8988T (cell line): ENCODE results near the gene PON3.

ENCODE experiments used
- DNase-seq: peaks from one replicate; pipeline ENCODE4 v3.0.0; 2011

The PON3 gene

DNA sequence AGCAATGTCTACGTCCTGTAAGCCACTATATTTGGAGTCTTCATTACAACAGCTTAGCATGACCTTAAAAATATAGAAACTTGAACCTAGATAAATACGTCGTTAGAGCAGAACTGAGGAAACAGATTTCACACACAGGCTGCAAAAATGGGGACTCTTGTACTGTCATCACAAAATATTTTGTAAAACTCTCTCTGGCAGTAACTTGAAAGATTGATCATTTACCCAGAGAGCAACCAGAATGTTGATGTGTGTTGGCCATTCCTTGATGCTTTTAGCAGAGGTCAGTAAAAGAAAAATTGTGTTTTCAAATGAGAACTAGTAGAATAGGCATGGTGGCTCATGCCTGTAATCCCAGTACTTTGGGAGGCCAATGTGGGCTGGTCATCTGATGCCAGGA, 57.3 kb downstream of the PON3 start:
- DNase-seq: no peak

GRCh38 chr7:95335093-95335492, 61.1 kb downstream of the PON3 start:
- no peak for DNase-seq

- DNase-seq: no peak
Measured at GRCh38 chr7:95334447-95334846, 61.7 kb downstream of the PON3 start.

- no peak for DNase-seq
Measured at GRCh38 chr7:95330961-95331337, 65.2 kb downstream of the PON3 start.

GRCh38 chr7:95330204-95330960, 65.8 kb downstream of the PON3 start:
- no peak for DNase-seq

DNA sequence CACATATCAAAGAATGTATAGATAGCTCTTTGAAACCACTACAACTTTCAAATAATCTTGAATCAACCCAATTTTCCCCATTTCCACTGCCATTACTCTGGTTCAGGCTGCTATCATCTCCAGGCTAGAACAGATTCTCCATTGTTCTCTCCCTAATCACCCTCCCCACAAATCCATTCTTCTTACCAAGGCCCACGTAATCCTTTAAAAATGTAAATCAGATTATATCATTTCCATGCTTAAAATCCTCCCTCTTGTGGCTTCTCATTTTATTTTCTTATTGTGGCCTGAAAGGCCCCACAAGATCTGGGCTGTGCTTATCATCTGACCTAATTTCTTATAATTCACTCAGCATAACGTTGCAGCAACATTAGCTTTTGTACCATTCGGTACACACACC, 68.8 kb downstream of the PON3 start:
- no peak for DNase-seq

DNA sequence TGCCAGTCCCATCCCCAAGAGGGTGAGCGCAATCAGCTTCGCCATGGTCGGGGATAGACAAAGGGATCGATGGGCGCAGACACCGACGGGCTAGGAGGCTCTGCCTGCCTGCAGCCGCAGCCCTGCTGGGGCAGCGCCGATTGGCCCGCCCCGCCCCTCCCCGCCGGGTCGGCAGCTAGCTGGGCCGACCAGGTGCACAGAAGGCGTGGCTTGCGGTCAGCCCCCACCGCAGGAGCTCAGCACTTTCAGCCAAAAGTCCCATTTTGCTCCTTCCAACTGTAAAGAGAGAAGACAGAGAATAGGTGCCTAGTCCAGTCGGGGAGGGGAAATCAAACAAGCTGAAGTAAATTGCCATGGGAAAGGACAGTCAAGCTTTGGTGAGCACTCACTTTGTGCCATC, 71.7 kb downstream of the PON3 start, which contains the start of gene PON1:
TSS of gene PON1 (minus strand) at position 102 of the 400 bp plus-strand sequence. CDS start at position 45, 57 bp downstream.
- no peak for DNase-seq

- no peak for DNase-seq
Measured at GRCh38 chr7:95323410-95324129, 72.6 kb downstream of the PON3 start.

- DNase-seq: no peak
Measured at GRCh38 chr7:95322854-95323253, 73.3 kb downstream of the PON3 start.

- no peak for DNase-seq
Measured at GRCh38 chr7:95322396-95322795, 73.8 kb downstream of the PON3 start.

- no peak for DNase-seq
Measured at GRCh38 chr7:95321720-95322119, 74.5 kb downstream of the PON3 start.

DNA sequence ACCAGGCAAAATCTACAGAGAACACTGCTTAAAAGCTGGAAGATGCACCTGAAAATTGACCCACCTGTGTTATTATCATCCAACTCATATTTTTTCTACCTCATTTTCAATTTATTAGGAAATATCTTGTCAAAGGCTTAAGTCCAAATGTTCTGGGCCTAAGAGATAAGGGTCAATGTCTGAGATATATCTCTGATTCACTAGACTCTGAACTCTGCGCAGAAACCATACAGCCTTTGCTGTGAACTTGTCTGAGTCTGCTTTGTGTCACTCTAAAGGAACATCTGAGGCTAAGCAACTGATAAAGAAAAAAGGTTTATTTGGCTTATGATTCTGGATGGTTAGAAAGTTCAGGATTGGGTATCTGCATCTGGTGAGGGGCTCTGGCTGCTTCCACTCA, 75.5 kb downstream of the PON3 start:
- DNase-seq: no peak

GRCh38 chr7:95319570-95319969, 76.6 kb downstream of the PON3 start:
- DNase-seq: no peak

GRCh38 chr7:95318501-95319100, 77.6 kb downstream of the PON3 start:
- no peak for DNase-seq

DNA sequence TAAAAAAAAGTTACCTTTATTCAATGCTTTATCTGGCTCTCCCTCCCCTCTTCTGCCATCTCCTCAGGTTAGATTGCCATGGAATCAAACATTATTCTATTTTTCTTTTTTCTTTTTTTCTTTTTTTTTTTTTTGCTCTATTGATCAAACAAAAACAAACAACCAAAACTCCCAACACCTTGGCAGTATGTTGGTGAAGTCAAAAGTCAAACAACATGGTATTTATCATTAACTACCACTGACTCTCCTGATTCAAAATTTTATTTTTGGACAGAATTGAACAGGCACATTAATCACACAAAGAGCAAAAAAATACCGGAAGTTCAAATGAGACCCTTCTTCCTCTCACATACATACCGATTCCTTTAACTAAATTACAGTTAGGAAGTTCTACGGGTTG, 78.2 kb downstream of the PON3 start:
- no peak for DNase-seq

- DNase-seq: no peak
Measured at GRCh38 chr7:95317546-95317945, 78.6 kb downstream of the PON3 start.

DNA sequence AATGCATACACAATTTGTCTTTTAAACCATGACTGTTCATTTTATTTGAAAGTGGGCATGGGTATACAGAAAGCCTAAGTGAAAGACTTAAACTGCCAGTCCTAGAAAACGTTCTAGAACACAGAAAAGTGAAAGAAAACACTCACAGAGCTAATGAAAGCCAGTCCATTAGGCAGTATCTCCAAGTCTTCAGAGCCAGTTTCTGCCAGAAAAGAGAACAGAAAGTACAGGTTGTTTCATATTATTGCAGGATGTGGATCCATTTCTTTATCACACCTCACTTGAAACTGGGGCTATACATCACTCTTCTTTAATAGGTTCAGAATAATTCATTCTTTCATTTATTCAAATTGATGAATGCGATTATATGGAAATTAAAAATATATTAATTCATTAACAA, 79.6 kb downstream of the PON3 start:
- no peak for DNase-seq

- DNase-seq: no peak
Measured at GRCh38 chr7:95312561-95312960, 83.6 kb downstream of the PON3 start.

GRCh38 chr7:95311389-95311788, 84.8 kb downstream of the PON3 start:
- no peak for DNase-seq

- DNase-seq: no peak
Measured at GRCh38 chr7:95309951-95310350, 86.2 kb downstream of the PON3 start.
